ENCODE results near the gene COA1.

- TF ChIP-seq CTCF (conservative IDR thresholded peaks at IDR 0.05) (no peak), EZH2 (IDR thresholded peaks at IDR 0.05; ENCODE audit: low read depth) (no peak)
Measured at GRCh38 chr7:43768201-43768886, 39.0 kb upstream of the COA1 start.
